WI38 (cell line): ENCODE results near the gene NTRK2.

Experiments
- H3K4me3 ChIP-seq: 2 replicates; pipeline ENCODE4 v1.5.1; 2011; ENCODE audit warnings: low read depth, mild to moderate bottlenecking, control low read depth, low read length
- CTCF ChIP-seq: IDR thresholded peaks from 2 replicates; pipeline ENCODE4 v1.5.1; 2012; ENCODE audit warnings: low read depth, mild to moderate bottlenecking, control low read depth, low read length

NTRK2 gene

DNA sequence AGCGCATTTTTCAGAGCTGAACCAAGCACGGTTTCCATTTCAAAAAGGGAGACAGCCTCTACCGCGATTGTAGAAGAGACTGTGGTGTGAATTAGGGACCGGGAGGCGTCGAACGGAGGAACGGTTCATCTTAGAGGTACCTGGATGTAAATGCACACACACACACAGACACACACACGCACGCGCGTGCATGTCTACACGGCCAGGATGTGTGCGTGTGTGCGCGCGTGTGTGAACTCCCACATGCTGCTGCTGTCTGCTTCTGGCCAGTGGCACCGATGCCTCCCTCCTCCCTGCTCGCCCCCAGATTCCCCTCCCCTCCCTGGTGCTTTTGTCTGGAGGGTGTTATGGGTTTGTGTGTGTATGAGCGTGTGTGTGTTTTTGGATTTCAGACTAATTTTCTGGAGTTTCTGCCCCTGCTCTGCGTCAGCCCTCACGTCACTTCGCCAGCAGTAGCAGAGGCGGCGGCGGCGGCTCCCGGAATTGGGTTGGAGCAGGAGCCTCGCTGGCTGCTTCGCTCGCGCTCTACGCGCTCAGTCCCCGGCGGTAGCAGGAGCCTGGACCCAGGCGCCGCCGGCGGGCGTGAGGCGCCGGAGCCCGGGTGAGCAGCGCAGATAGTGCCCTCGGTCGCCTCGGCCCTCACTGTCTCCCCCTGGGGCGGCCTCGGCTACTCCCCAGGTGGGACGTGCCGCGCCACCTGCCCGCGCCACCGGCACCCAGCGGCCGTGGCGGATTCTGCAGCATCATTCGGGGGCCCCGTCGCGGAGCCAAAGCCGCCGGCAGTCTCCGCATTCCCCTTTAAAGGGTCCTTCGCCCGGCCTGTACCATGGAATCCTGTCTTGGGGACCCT, at the start of gene NTRK2:
Gene NTRK2 (plus strand): TSS at position 442 of the 850 bp plus-strand sequence. CDS start 1,020 bp downstream, outside the sequence.
- TF ChIP-seq CTCF: no peak
- H3K4me3 ChIP-seq: no peak within 1 kb of the TSS

GRCh38 chr9:84620338-84620737, 49.2 kb upstream of the NTRK2 start:
- H3K4me3 ChIP-seq: no peak overlapping the region
- TF ChIP-seq CTCF: no peak

DNA sequence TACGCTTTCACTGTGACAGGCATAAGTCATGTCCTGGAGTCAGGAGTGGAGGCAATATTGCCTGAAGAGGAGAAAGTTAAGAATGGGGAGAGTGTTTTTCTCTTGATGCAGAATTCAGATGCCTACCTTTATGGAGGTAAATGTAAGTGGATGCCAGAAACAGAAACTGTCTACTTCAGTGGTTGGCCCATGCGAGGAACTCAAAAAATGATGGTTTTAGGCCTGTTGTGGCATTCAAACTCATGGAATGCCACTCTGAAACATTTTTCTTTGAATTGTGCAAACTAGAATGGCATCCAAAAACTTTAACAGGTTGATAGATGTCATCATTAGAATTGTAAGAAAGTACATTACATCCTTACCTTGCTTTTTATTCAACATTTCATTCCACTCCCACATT, 47.7 kb upstream of the NTRK2 start:
- TF ChIP-seq CTCF: no peak
- H3K4me3 ChIP-seq: no peak overlapping the region

- H3K4me3 ChIP-seq: no peak overlapping the region
- no peak for TF ChIP-seq CTCF
Measured at GRCh38 chr9:84622981-84623380, 46.5 kb upstream of the NTRK2 start.

- H3K4me3 ChIP-seq: no peak overlapping the region
- no peak for TF ChIP-seq CTCF
Measured at GRCh38 chr9:84636436-84636835, 33.1 kb upstream of the NTRK2 start.

GRCh38 chr9:84642553-84643141, 26.9 kb upstream of the NTRK2 start:
- no peak for TF ChIP-seq CTCF
- H3K4me3 ChIP-seq: no peak overlapping the region

DNA sequence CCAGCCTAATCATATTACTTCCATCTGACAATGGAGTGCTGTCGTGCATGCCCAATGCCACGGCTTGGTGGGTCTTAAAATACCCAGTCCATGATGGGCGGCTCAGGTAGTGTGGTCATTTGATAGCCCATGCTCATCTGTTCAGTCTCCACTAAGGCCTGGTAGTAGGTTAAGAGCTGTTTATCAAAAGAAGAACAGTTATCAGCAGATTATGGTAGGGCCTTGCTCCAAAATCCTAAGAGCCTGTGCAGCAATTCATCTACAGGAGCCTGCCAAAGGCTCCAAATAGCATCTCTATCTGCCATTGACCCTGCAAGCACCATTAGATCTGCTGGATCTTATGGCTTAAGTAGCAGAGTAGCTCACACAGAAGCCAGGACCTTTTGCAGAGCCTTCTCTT, 21.8 kb upstream of the NTRK2 start:
- TF ChIP-seq CTCF: no peak
- no peak overlapping the region for H3K4me3 ChIP-seq
